Measurements from ENCODE around the gene BRI3. TPM values are rescaled to one million over a fixed set of nuclear protein-coding genes. Genes with fewer than 3 reads are reported as not detected.

Gene BRI3
- total RNA-seq, 1 experiment from 2014 or later: 102 TPM

DNA sequence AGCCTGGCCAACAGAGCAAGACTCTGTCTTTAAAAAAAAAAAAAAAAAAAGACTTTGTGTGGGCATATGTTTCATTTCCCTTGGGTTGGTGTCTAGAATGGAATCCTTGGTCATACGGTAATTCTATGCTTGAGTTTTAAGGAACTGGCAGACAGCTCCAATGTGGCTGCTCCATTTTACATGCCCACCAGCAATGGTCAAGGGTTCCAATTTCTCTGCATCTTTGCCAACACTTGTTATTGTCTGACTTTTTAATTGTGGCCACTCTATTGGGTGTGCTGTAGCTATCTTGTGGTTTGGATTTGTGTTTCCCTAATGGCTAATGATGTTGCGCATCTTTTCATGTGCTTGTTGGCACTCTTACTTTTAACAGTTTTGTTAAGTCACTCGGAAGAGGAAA is 57.6 kb downstream of the BRI3 start (continued):
- TF ChIP-seq, protein P1, sequence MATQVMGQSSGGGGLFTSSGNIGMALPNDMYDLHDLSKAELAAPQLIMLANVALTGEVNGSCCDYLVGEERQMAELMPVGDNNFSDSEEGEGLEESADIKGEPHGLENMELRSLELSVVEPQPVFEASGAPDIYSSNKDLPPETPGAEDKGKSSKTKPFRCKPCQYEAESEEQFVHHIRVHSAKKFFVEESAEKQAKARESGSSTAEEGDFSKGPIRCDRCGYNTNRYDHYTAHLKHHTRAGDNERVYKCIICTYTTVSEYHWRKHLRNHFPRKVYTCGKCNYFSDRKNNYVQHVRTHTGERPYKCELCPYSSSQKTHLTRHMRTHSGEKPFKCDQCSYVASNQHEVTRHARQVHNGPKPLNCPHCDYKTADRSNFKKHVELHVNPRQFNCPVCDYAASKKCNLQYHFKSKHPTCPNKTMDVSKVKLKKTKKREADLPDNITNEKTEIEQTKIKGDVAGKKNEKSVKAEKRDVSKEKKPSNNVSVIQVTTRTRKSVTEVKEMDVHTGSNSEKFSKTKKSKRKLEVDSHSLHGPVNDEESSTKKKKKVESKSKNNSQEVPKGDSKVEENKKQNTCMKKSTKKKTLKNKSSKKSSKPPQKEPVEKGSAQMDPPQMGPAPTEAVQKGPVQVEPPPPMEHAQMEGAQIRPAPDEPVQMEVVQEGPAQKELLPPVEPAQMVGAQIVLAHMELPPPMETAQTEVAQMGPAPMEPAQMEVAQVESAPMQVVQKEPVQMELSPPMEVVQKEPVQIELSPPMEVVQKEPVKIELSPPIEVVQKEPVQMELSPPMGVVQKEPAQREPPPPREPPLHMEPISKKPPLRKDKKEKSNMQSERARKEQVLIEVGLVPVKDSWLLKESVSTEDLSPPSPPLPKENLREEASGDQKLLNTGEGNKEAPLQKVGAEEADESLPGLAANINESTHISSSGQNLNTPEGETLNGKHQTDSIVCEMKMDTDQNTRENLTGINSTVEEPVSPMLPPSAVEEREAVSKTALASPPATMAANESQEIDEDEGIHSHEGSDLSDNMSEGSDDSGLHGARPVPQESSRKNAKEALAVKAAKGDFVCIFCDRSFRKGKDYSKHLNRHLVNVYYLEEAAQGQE (IDR thresholded peaks at IDR 0.05; ENCODE audit: low read depth): no peak
- TF ChIP-seq, protein P2, sequence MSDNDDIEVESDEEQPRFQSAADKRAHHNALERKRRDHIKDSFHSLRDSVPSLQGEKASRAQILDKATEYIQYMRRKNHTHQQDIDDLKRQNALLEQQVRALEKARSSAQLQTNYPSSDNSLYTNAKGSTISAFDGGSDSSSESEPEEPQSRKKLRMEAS (IDR thresholded peaks at IDR 0.05): no peak
- TF ChIP-seq JUND (IDR thresholded peaks at IDR 0.05): no peak
- TF ChIP-seq ELF1 (IDR thresholded peaks at IDR 0.05; ENCODE audit: borderline replicate concordance, low read depth): no peak

DNA sequence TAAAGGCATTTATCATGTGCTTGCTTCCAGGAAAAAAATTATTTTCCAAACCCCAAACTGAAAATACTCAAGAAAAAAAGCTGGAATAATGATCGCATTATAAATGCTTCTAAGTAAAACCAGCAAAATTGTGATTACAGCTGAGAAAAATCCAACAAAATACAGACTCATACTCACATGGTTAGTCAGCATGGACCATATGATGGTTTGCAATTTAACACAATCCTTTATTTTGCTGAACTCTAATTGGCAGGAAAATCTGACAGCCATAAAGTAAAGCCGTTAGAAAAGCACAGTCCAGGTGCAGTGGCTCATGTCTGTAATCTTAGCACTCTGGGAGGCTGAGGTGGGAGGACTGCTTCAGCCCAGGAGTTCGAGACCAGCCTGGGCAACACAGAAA is 59.6 kb downstream of the BRI3 start:
- ChIA-PET RAD21 (ENCODE audit: low non-redundant PET in 1 of 2, low total read pairs in 2 of 2, uncharacterized antibody in 2 of 2, unreplicated experiment in 2 of 2) (no interaction called here), POLR2A (no interaction called here), CTCF (no interaction called here)
- H3K9me3 ChIP-seq (ENCODE audit: control insufficient read depth in 1 of 2, insufficient read depth in 1 of 2, low read depth in 1 of 2, low read length in 2 of 2): no peaks in the 10 kb centered on the region
- ATAC-seq (no peak), DNase-seq (ENCODE audit: low read depth, low spot score) (no peak)
- H3K36me3 ChIP-seq (ENCODE audit: control insufficient read depth in 1 of 2, insufficient read depth in 2 of 2, low read length in 2 of 2): 0 out of 4 replicates have a peak, but pooled peaks cover 0 to 4% of the 10 kb centered on the region in 2 experiments
- TF ChIP-seq, protein P3, sequence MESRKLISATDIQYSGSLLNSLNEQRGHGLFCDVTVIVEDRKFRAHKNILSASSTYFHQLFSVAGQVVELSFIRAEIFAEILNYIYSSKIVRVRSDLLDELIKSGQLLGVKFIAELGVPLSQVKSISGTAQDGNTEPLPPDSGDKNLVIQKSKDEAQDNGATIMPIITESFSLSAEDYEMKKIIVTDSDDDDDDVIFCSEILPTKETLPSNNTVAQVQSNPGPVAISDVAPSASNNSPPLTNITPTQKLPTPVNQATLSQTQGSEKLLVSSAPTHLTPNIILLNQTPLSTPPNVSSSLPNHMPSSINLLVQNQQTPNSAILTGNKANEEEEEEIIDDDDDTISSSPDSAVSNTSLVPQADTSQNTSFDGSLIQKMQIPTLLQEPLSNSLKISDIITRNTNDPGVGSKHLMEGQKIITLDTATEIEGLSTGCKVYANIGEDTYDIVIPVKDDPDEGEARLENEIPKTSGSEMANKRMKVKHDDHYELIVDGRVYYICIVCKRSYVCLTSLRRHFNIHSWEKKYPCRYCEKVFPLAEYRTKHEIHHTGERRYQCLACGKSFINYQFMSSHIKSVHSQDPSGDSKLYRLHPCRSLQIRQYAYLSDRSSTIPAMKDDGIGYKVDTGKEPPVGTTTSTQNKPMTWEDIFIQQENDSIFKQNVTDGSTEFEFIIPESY (IDR thresholded peaks at IDR 0.05; ENCODE audit: extremely low read depth, insufficient replicate concordance, low read length): no peak
- TF ChIP-seq ZNF274 (IDR thresholded peaks at IDR 0.05; ENCODE audit: low read depth, low read length) (no peak), ZFX (IDR thresholded peaks at IDR 0.05) (no peak), SIN3A (IDR thresholded peaks at IDR 0.05; ENCODE audit: low read depth) (no peak), POLR2AphosphoS5 (IDR thresholded peaks at IDR 0.05; ENCODE audit: low read depth, low read length) (no peak), FOSL1 (IDR thresholded peaks at IDR 0.05; ENCODE audit: low read depth) (no peak), SRF (IDR thresholded peaks at IDR 0.05; ENCODE audit: low read depth) (no peak), CBX3 (IDR thresholded peaks at IDR 0.05; ENCODE audit: low read depth) (no peak), EGR1 (IDR thresholded peaks at IDR 0.05; ENCODE audit: low read depth) (no peak), CEBPB (IDR thresholded peaks at IDR 0.05; ENCODE audit: low read depth) (no peak), POLR2A (IDR thresholded peaks at IDR 0.05; ENCODE audit: borderline replicate concordance, extremely low read depth, insufficient read depth, insufficient read length) (no peak)
- BruUV-seq (replicated peaks): no TSS peak
- peaks cover 7 to 24% of the 10 kb centered on the region in 2 experiments; a peak in 3 of 4 replicates for H3K4me1 ChIP-seq (ENCODE audit: control insufficient read depth in 1 of 2, insufficient read depth in 2 of 2, low read length in 2 of 2)
- no peak overlapping the region for H2AFZ ChIP-seq (ENCODE audit: low read depth, low read length, poor library complexity, severe bottlenecking)
- no peak overlapping the region for H3K4me2 ChIP-seq (ENCODE audit: low read length)
- no peak overlapping the region for H3K27ac ChIP-seq (ENCODE audit: low read depth, low read length)
- peaks cover 59% of the 10 kb centered on the region for H3K79me2 ChIP-seq (ENCODE audit: insufficient read depth, low read length)
- H3K4me3 ChIP-seq (replicated peaks in 1 of 2; ENCODE audit: low read depth in 1 of 2, low read length in 2 of 2): no peak overlapping the region
- no peaks in the 10 kb centered on the region for H3K9me2 ChIP-seq (ENCODE audit: insufficient read depth)
- H3K9ac ChIP-seq (ENCODE audit: low read length): no peak overlapping the region
- H3K27me3 ChIP-seq (ENCODE audit: insufficient read depth, low read length): no peaks in the 10 kb centered on the region
- 0 out of 2 replicates have a peak, but pooled peaks cover 3% of the 10 kb centered on the region for H4K20me1 ChIP-seq (ENCODE audit: insufficient read depth)
- intact Hi-C loops (cut with micrococcal nuclease): no loop called here

Data from HCT116 (cell line).